HL-60/S4 (cell line): ENCODE measurements around the gene ECT2.
"Not testable (repeated sequence)": the region's sequence is repeated elsewhere in the genome, so short reads cannot be mapped to it uniquely, and the experiment has no call there.

Experiments used
- in situ Hi-C: fragments of 300-500 bp; cut with MboI; formaldehyde crosslinking; loops from 2 replicates; pipeline ENCODE4 v1.14.3; 2022; ENCODE audit warnings: low sequenced_read_pairs

The ECT2 gene

GRCh38 chr3:172853921-172854666, 103.6 kb downstream of the ECT2 start:
- in situ Hi-C loops, result no loop called here

GRCh38 chr3:172855037-172855436, 104.5 kb downstream of the ECT2 start:
- in situ Hi-C loops, result no loop called here

GRCh38 chr3:172856795-172857742, 106.5 kb downstream of the ECT2 start:
- in situ Hi-C loops, result no loop called here

- in situ Hi-C loops, result no loop called here
Measured at GRCh38 chr3:172859041-172859440, 108.5 kb downstream of the ECT2 start.

- in situ Hi-C loops, result not testable (repeated sequence)
Measured at GRCh38 chr3:172866726-172867350, 116.3 kb downstream of the ECT2 start.

- in situ Hi-C loops, result no loop called here
Measured at GRCh38 chr3:172868582-172869200, 118.2 kb downstream of the ECT2 start.

GRCh38 chr3:172869368-172869771, 118.8 kb downstream of the ECT2 start:
- in situ Hi-C loops, result no loop called here

- in situ Hi-C loops, result no loop called here
Measured at GRCh38 chr3:172869784-172870518, 119.4 kb downstream of the ECT2 start.
